NCI-H82 treated with DMSO at 0.1 percent for 48 hours (cell line): ENCODE results near the gene CACNA1D.

ENCODE experiments used
- DNase-seq: peaks from one replicate; lab custom pipeline; 2025; ENCODE audit not compliant: unreplicated experiment; lab: John Stamatoyannopoulos, UW

CACNA1D gene

DNA sequence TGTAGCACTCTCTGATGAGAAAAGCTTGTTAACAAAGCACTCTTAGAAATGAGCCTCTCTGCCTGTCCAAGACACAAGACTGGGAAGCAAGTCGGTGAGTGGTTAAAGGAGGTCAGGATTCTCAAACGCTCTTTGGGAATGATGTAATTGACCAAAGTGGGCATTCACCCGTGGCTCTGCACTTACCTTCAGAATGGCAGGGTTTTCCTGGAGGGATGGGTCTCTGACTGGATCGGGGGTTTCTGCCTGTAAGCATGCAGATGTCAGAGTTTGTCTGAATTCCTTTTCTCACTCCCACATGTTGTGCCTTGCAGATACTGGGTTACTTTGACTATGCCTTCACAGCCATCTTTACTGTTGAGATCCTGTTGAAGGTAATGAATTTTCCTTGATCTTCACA is 245.6 kb downstream of the CACNA1D start:
- DNase-seq = no peak

DNA sequence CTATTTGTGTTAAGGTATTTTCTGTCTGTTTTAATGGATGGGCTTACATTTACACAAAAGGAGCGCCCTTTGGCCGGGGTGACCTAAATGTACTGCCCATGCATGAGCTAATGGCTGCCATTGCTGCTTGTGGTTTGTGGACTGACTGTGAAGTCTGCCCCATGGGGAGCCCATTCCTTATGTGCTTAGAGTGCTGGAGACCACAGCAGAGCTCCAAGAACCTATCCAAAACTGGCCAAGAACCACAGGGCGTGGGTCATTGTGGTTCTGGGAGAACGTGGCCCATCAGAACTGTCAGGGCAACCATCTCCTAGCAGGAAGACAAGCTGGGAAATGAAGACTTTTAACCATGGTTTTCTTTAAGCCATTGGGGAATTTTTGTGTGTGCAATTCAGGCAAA is 246.5 kb downstream of the CACNA1D start:
- no peak for DNase-seq

DNA sequence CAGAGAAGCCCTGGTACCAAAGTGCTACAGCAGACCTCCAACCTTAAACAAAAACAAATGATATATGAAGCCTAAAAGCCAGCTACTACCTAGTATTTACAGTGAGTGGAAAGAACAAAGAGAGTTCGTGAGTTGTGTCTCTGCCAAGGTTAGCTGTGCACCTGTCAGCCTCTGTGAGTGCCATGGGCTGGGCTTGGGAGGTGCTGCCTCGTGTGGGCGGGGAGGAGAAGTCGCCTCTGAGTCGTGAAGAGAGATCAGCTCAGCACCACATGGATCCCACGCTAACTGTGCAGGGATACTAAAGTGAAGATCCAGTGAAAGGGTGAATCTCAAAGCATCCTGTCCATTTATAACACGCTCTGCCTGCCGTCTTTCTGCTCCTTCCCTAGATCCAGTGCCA is 249.9 kb downstream of the CACNA1D start:
- no peak for DNase-seq

DNA sequence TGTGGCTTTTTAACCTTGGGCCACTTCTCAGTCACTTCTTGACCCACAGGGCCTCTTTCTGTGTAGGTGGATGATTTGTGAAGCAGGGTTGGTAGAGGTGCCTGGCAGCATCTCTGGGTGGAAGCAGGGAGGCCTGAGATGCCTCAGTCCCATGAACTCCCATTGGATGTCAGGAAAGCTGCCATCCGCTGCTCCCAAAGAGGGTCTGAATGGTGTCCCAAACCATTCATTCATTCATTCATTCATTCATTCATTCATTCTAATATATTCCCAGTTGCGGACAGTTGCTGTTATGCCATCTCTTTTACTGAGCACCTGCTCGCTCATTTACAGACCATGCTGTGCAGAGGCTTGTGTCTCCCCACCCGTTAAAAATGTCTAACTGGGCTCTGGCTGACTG is 253.1 kb downstream of the CACNA1D start:
- no peak for DNase-seq

DNA sequence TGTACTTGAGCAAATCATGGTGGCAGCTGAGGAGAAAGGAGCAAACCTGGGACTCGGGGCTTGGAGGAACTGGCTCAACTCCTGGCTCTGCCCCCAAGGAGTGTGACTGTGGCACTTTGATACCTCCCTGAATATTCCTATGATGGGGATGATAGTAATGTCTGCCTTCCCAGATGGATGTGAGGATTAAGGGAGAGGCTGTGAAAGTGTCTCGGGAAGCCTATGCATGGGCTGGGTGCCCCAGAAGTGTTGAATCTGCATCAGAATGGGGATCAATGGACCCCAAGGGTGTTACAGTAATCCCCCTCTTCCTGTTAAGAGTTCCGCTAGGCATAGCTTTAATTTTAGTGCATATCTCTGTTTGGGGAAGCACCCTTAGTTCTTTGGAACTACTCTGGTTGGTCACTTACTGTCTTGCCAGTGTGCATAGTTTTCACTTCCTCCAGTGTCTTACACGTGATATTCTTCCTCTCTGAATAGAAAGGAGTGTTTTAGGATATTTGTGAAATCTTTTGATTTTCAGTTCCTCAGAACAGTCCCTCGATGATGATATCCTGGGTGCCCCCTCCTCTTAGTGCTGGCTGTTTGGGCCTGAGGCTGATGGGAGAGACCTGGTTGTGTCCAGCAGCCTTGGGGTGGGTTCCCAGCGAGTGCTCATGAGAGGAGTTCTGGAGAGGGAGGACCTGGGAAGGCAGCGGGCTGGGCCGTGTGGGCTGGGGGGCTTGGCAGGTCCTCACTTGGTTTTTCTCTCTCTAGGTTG is 254.3 kb downstream of the CACNA1D start:
- no peak for DNase-seq

DNA sequence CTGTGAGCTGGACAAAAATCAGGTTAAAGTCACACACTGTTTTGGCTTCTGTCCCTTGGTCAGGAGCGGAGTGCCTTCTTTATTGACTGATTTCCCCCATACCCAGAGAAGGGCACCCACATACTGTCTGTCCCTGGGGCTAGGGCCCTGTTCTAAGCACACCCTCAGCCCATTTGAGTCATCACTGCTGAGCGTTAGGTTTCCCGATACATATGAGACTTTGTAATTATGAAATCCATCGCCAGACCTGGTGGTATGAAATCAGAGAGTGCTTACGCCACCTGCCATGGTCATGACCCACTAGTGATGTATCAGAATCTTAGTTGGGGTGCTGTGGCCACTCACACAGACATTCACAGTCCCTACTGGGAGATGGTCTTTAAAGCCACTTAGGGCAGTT is 255.0 kb downstream of the CACNA1D start:
- no peak for DNase-seq

DNA sequence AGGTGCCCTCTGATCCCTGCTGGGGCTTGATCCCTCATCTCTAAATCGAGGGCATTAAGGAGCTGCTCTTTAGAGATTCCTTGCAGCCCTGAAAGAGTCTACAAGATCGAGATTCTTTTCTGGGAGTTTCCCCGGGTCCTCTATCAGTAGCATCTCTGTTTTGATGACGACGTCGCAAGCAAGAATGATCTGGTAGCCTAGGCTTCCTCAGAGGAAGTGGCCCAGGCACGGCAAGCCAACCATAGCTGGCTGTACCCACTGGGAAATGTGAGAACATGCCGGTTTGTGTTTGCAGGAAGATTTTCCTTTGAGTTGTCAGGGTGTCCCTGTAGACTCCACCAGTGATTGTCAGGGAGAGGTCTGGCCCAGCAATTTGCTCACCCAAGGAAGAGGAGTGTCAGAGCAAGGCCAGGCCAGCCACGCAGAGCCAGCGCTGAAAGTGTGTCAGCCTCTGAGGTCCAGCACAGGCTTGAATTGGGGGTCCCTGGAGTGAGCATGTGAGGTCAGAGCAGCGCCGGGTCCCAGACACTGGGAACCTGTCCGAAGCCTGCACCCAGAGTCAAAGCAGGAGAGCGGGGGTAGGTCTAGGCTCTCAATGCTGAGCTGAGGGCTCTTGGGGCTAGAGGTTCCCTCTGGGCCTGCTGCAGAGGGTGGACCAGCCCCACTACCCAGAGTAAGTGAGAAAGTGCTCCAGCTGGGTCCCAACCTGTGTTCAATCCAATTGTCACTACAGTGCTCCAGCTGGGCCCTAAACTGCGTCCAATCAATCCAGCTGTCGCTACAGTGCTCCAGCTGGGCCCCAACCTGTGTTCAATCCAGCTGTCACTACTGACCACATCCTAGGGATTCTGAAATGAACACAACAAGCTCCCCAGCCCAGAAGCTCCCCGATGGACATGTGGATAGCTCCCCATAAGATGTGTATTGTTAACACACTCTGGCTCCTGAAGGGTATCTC is 256.1 kb downstream of the CACNA1D start:
- no peak for DNase-seq

DNA sequence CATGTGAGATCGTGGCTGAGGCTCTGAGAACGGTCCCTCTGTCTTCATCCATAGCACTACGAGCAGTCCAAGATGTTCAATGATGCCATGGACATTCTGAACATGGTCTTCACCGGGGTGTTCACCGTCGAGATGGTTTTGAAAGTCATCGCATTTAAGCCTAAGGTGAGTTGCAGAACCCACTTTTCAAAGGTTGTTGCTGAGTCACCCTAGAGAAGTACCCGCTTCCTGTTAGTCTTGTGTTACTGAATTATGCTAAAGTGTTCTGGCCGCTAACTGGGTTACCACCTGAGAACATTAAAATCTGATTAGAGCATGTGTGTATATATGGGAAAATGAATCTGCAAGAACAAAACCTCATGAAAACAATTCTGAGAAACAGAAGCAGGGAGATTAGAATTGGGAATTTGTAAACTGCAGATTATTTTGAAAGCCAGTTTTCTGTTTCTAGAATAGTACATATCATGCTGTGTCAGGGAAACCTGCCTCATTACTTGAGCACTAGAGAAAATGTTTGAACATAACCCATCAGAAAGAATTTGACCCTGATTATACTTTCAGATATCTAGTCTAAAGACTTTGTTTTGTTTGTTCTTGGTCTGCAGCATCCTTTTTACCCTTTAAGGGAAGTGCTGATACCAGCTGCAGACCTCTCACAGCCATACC is 259.2 kb downstream of the CACNA1D start:
- no peak for DNase-seq

DNA sequence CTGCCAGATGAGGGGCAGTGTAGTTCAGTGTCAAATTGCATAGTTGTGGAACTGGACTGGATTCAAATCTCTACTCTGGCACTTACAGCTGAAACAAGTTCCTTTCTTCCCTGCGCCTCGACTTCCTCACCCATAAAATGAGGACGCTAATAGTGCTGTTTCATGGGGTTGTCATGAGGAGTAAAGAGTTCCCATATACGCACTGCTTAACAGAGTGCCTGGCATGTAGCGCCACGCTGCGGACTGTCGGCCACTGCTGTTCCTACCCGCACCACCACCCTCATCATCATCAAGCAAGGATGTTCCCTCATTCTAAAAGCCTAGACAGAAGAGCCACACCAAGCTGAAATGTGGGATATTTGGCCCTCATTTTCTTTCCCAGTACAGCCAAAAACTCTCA is 259.9 kb downstream of the CACNA1D start:
- DNase-seq = no peak

DNA sequence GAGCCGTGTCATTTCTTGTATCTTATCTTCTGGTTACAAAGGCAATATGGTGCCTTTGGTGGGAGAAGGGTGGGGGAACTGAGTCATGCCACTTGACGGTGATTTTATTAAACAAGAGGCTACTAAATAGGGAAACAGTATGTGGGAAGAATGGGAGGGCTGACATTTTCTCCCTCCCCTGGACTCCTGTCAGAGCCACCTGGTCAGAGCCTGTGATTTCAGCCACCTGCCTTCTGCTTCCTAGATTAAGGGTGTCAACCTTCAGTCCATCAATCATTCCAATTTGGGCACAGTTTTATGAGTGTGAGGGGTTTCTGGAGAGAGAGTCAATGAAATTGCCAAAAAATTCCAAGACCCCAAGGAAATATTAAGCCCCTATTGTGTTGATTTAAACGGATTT is 264.4 kb downstream of the CACNA1D start:
- DNase-seq = no peak

DNA sequence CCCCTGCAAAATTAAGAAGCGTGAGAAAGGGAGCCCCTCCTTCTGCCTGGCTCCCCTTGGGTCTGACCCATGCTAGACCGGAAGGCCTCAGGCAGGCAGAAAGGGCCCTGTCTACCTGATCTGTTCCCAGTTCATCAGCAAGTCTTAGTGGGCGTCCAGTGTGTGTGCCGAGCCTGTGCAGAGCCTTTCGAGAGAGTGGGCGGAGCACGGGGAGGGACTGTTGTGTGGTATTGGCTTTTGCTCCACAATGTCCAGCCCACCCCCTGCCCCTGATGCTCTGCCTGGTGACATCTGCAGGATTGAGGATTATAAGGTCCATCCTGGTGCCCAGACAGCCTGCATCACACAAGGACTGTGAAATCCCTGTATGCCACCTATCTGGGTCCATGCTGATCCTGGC is 268.9 kb downstream of the CACNA1D start:
- DNase-seq = no peak

DNA sequence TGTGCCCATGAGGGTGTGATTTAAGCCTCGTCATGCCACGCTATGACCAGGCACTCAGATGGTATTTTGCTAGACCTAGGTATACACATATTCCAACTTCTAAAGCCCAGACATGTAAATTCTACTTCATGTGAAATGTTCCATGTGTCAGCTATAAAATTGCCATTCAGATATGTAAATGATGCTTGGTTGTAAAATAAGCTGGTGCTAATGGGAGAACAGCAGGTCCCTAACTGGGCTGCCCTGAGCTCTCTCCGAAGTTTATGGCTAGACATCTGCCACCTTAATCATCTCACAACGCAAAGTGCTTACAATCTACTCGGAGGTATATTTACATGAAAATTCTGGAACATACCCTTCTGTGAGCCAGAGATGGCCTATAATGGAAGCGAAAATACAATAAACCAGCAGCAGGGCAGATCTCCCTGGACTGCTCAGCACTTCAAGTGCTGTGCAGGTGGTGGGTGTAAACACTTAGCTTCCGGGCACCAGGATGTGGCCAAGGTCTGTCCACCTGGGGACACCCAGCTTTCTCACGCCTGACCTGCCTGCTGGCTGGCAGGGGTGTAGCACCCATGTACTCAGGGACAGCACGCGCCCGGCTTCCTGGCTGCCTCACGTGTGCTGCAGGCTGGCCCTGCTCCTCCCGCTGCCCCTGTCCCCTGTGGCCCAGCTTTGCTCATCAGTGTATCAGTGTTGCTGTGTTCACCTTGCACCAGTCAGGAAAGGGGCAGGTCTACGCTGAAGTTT is 269.8 kb downstream of the CACNA1D start:
- DNase-seq = no peak

DNA sequence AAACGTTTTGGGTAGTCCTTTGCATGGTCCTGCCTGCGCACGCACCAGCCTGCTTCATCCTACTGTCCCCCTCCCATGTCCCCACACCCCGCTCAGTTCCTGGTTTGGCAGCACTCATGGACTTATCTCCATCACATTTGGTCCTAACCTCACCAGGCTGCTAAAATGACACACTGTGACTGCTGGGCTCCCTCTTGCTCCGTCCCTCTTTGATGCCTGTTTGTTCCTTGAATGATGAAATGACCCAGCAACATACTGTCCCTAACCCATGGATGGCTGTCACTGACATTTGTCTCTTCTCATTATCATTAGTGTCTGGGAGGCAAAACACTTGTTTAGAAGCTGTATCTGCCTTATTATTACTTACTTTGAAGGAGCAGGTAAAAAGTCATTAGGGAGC is 271.3 kb downstream of the CACNA1D start:
- no peak for DNase-seq

DNA sequence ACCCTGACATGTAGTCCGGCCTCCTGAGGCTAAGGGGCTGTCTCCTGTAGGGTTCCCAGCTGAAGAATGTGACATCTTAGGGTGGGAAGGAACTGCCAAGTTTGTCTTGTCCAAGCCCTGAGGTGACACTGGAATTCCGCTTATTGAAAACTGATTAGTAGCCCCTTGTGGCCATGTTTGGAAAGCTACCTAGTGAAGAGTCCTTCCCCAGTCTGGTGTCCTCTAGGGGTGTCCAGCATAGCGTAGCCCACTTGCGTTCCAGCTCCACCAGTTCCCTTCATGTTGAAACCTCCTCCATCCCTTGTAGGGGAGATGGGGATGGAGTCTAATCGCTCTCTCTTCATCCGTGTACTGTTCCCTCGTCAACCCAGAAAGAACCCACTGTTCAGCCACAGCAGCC is 272.3 kb downstream of the CACNA1D start:
- no peak for DNase-seq

DNA sequence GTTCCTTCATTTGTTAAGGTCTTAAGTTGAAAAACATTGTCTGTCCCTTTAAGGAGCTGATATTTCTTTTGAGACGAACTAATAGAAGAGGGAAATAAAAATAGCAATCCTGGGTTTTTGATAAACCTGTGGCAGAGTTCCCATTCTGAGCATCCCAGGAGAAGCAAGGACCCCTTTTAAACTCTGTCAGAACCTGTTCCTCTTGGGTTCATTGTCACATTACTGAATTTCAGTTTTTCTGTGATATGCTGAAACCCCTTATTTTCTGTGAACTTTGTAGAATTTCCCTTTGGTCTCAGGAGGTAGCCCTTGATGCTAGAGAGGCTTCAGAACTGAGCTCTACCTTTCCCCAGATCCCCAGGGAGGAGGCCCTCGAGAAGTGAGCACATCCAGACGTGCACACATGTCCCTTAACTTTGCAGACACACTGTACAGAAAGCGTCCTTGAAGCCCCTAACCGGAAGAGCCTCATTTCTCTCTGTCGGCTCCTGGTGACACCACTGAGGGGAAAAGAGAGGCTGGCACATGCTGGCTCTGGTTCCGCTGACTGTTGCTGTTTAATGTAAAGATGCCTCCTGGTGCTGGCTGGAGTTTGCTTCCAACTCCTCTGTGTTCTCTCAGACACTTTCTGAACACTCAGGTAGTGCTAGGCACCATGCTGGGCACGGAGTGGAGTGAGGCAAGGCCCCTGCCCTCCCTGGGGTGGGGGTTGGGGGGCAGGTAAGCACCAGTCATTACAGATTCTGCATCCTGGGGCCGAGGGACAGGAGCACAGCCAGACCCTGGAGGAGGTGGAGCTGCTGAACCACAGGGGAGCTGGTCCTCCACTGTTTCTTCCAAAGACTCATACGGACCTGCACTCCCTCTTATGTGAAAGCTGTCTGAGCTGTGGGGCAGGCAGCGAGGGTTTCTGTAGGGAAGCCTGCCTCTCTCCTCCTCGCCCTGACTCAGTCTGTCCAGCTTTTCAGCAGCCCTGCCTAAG is 274.4 kb downstream of the CACNA1D start:
- DNase-seq = no peak

DNA sequence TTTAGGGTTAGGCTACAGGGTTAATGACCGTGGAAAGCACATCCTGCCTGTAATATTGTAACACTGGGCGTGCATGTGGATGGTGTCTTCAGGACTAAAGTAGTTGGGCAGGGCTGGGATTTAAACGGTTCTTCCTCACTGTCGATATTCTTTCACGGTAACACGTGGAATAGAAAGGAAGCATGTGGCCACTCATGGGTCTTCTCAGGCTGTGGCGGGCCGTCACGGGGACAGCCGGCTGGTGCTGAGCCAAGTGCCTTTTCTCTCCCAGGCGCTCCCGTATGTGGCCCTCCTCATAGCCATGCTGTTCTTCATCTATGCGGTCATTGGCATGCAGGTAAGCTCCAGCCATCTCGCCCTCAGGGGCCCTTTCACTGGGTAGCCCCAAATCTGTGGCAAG is 278.2 kb downstream of the CACNA1D start:
- DNase-seq = no peak

DNA sequence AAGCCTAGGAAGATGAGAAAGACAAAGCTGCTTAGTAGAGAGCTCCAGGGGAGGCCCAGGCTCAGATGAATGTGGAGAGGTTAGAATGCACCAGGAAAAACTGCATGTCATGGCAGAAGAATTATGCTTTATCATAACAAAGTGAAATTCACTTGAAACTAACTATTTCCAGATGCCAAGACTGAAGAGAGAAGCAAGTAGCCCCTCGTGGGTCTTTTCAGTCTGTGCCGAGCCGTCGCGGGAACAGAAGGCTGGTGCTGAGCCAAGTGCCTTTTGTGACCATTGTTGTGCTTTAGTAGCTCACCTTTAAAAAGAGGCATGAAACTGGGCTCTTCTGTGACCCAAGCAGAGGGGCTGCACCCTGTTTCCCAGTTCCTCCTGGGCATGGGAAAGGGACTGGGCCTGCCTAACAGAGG is 278.6 kb downstream of the CACNA1D start:
- DNase-seq = no peak

DNA sequence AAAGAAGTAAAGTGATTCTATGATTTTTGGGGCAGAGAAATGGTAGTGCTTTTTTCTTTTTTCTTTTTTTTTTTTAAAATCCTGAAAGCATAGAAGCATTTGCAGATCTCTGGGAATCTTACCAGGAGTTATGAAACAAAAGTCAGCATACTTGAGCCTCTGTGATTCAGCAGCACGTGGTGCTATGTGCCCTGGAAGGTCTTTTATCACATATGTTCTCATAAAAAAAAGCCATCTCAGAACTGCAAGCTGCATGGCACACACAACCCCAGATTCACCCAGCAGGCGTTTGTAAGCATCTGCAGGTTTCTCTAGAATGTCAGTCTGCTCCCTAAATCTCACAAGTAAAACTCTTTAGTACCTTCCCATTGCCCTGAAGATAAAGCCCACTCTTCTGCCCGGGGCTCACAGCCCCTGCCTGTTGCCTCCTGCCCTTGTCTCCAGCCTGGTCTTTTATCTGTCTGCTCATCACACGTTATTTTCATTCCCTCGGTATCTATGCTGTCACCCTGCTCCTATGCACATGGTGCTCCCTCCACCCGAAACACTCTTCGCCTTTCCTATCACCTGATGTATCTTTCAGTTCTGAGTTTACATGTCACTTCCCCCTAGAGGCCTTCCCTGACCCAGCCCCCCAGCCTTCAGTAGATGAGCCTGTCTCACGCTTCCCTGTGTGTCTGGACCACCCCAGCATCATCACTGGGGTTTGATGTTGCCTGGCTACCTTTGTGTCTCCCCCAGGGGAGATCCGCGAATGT is 279.4 kb downstream of the CACNA1D start:
- no peak for DNase-seq

DNA sequence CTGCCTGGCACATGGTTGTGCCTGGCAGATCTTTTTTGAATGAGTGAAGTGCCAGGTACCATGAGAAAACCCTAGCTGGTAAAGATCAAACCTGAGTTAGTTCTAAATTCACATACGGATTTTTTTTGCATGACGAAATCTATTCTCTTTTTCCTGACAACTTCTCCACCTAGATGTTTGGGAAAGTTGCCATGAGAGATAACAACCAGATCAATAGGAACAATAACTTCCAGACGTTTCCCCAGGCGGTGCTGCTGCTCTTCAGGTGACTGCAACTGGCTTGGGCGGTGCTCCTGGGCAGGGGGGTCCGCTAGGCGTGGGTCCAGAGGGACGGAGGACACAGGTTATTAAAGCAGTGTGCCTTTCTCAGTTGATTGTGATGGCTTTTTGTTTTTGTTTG is 280.0 kb downstream of the CACNA1D start:
- no peak for DNase-seq
